Measurements from ENCODE around the gene CACNA2D3.

DNA sequence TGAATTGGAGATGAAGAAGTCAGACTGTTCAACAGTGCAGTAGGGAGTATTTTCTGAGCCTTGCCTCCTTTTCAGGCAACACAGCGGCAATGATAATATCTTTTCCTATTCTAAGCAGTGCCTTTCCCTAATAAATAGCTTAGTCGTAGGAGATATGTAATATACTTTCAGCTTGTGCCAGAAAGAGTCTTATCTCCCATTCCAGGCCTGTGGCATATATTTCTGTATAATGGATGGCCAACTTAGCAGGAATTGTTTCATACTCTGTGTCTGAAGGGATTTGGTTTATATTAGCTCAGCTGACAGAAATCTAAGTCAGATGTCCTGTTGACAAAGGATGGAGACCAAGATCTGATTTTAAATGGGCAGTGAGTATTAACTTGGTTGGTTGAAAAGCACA is 397.1 kb downstream of the CACNA2D3 start:
- TF ChIP-seq, protein P1, sequence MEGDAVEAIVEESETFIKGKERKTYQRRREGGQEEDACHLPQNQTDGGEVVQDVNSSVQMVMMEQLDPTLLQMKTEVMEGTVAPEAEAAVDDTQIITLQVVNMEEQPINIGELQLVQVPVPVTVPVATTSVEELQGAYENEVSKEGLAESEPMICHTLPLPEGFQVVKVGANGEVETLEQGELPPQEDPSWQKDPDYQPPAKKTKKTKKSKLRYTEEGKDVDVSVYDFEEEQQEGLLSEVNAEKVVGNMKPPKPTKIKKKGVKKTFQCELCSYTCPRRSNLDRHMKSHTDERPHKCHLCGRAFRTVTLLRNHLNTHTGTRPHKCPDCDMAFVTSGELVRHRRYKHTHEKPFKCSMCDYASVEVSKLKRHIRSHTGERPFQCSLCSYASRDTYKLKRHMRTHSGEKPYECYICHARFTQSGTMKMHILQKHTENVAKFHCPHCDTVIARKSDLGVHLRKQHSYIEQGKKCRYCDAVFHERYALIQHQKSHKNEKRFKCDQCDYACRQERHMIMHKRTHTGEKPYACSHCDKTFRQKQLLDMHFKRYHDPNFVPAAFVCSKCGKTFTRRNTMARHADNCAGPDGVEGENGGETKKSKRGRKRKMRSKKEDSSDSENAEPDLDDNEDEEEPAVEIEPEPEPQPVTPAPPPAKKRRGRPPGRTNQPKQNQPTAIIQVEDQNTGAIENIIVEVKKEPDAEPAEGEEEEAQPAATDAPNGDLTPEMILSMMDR (IDR thresholded peaks at IDR 0.05): no peak
- no peak for TF ChIP-seq ZFX (IDR thresholded peaks at IDR 0.05; ENCODE audit: borderline replicate concordance)
